ENCODE results near the gene THPO.
A peak's percentile ranks its signal among the peaks of the same experiment; 100 is the strongest.
"Not testable (repeated sequence)": the region's sequence is repeated elsewhere in the genome, so short reads cannot be mapped to it uniquely, and the experiment has no call there.

The THPO gene

GRCh38 chr3:184347321-184348056, 30.5 kb downstream of the THPO start:
- DNase-seq = no peak

- DNase-seq = no peak
Observed at GRCh38 chr3:184346480-184347190, 31.4 kb downstream of the THPO start.

- peak; percentile 55 for DNase-seq
Observed at GRCh38 chr3:184345317-184346144, 32.5 kb downstream of the THPO start.

DNA sequence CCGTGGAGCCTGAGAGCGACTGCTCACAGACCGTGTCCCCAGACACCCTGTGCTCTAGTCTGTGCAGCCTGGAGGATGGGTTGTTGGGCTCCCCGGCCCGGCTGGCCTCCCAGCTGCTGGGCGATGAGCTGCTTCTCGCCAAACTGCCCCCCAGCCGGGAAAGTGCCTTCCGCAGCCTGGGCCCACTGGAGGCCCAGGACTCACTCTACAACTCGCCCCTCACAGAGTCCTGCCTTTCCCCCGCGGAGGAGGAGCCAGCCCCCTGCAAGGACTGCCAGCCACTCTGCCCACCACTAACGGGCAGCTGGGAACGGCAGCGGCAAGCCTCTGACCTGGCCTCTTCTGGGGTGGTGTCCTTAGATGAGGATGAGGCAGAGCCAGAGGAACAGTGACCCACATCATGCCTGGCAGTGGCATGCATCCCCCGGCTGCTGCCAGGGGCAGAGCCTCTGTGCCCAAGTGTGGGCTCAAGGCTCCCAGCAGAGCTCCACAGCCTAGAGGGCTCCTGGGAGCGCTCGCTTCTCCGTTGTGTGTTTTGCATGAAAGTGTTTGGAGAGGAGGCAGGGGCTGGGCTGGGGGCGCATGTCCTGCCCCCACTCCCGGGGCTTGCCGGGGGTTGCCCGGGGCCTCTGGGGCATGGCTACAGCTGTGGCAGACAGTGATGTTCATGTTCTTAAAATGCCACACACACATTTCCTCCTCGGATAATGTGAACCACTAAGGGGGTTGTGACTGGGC, 33.3 kb downstream of the THPO start:
- DNase-seq = no peak

GRCh38 chr3:184343200-184343876, 34.7 kb downstream of the THPO start:
- DNase-seq = no peak

DNA sequence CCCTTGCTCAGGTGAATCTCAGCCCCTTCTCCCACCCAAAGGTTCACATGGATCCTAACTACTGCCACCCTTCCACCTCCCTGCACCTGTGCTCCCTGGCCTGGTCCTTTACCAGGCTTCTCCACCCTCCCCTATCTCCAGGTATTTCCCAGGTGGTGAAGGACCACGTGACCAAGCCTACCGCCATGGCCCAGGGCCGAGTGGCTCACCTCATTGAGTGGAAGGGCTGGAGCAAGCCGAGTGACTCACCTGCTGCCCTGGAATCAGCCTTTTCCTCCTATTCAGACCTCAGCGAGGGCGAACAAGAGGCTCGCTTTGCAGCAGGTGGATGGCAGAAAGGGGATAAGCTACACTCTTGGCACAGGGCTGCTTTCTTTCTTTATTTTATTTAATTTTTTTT, 36.1 kb downstream of the THPO start:
- no peak for DNase-seq

- not testable (repeated sequence) for DNase-seq
Observed at GRCh38 chr3:184339451-184340135, 38.4 kb downstream of the THPO start.

GRCh38 chr3:184339001-184339400, 39.0 kb downstream of the THPO start:
- no peak for DNase-seq

- DNase-seq = peak; percentile 93
Observed at GRCh38 chr3:184338511-184338945, 39.5 kb downstream of the THPO start.

DNA sequence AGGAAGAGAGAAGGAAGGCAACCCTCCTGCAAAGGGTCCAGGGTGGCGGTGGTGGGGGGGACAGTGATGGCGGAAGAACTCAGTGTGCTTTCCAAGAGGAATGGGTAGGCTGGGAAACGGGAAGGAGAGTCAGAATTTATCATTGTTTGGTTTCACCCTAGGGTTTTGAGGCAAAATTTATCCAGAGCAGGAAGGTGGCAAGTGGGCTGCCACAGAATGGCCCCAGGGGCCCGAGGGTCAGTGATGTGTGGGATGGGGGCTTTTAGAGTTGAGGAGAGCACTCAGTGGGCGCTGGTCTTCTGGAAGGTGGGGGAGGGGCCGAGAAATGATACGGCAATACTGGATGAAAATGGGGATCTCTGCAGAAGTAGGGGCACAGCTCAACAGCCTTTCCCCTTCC, 40.0 kb downstream of the THPO start:
- no peak for DNase-seq

GRCh38 chr3:184337399-184337714, 40.6 kb downstream of the THPO start, which contains the start of gene FAM131A:
Gene FAM131A (plus strand): TSS chr3:184337600. CDS start chr3:184337631, 31 bp downstream.
- DNase-seq = peak; percentile 86

- DNase-seq = peak; percentile 57
Observed at GRCh38 chr3:184336547-184337398, 41.2 kb downstream of the THPO start.

- DNase-seq = peak; percentile 92
Observed at GRCh38 chr3:184335661-184336546, 42.1 kb downstream of the THPO start.

DNA sequence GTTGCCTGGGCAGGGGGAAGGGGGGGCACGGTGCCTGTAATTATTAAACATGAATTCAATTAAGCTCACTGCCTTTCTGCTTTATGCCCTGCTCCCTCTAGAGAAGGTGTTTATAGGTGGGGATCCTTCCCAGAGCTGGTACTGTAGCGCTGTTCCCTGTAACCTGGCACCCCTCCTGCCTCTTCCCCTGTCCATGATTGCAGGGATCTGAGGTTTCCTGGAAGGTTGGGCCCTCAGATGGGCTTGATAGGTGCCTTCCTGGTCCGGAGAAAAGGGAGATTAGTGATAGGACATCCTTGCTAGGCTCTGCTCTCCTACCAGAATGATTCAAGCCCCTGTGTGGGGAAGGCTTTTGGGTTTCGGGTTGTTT, 42.7 kb downstream of the THPO start:
- no peak for DNase-seq

DNA sequence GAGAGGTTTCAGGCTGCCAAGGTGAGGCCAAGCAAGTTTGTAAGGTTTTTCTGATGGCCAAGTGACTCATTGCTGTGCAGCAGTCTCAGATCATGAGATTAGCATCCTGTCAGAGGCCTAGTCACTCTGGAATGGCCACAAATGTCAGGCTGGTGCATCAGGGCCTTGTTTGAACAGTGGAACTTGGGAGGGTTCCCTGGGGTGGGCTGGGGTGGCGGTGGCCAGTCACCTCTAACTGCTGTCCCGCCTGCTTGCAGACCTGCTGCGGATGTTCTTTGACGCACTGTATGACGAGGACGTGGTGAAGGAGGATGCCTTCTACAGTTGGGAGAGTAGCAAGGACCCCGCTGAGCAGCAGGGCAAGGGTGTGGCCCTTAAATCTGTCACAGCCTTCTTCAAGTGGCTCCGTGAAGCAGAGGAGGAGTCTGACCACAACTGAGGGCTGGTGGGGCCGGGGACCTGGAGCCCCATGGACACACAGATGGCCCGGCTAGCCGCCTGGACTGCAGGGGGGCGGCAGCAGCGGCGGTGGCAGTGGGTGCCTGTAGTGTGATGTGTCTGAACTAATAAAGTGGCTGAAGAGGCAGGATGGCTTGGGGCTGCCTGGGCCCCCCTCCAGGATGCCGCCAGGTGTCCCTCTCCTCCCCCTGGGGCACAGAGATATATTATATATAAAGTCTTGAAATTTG, 43.4 kb downstream of the THPO start:
- DNase-seq = no peak

DNA sequence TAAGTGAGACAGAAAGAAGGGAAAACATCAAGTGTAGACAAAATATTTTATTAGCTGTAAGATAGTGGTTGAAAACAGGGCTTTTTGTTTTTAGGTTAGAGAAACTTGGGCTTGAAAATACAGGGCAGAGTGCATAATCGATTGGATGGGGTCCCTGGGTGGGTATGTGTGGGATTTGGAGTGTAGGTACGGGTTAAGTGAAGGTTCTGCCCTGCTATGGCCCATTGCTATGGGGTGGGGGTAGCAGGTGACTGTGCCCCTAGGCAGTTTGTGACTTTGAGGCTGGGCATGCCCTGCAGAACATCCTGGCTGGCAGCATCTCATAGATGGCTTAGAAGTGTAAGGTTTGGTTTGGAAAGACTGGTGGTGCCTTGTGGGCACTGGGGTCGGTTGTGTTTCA, 44.3 kb downstream of the THPO start:
- DNase-seq = no peak

- no peak for DNase-seq
Observed at GRCh38 chr3:184333190-184333589, 44.8 kb downstream of the THPO start.

GRCh38 chr3:184332370-184333090, 45.5 kb downstream of the THPO start:
- DNase-seq = no peak

Data from right hindlimb (tissue), 1 donor.